Fibroblast of lung (primary cell): ENCODE results near the gene SERPINC1. TPM values are rescaled to one million over a fixed set of nuclear protein-coding genes. Genes with fewer than 3 reads are reported as not detected.

Source experiments
- DNase-seq, 2 donors: peaks; one replicate each; pipeline versions ENCODE4 v3.0.0 to v3.0.0-alpha.2; 2010; ENCODE audit warnings: low read depth in 2 of 2
- H2AFZ ChIP-seq: 2 replicates; pipeline ENCODE4 v1.5.1; 2012; ENCODE audit warnings: low read length, control low read depth, inconsistent platforms
- H3K27ac ChIP-seq: 2 replicates; pipeline ENCODE4 v1.5.1; 2011; ENCODE audit warnings: low read length, control low read depth; ENCODE audit not compliant: insufficient read depth
- H3K27me3 ChIP-seq: 2 replicates; pipeline ENCODE4 v1.5.1; 2011; ENCODE audit warnings: mild to moderate bottlenecking, low read length; ENCODE audit not compliant: control insufficient read depth, insufficient read depth
- H3K36me3 ChIP-seq: 2 replicates; pipeline ENCODE4 v1.5.1; 2011; ENCODE audit warnings: low read length; ENCODE audit not compliant: control insufficient read depth, insufficient read depth
- H3K4me1 ChIP-seq: 2 replicates; pipeline ENCODE4 v1.5.1; 2011; ENCODE audit warnings: low read length; ENCODE audit not compliant: control insufficient read depth, insufficient read depth; ENCODE audit errors: extremely low read depth
- H3K4me2 ChIP-seq: 2 replicates; pipeline ENCODE4 v1.5.1; 2011; ENCODE audit warnings: low read length, control low read depth; ENCODE audit not compliant: insufficient read depth; ENCODE audit errors: extremely low read depth
- H3K4me3 ChIP-seq, 4 experiments: fragments of 200-600 bp in 1 of 4; sonication (generic) in 1 of 4; replicated peaks in 1 of 4; 2 replicates each; pipeline ENCODE4 v1.5.1; 2011 to 2016; ENCODE audit warnings: low read length in 4 of 4, low read depth in 3 of 4, mild to moderate bottlenecking in 3 of 4, control low read depth in 2 of 4, inconsistent platforms in 1 of 4, mixed read lengths in 1 of 4; ENCODE audit not compliant: insufficient read depth in 1 of 4; ENCODE audit errors: control extremely low read depth in 1 of 4
- H3K79me2 ChIP-seq: 2 replicates; pipeline ENCODE4 v1.5.1; 2012; ENCODE audit warnings: mild to moderate bottlenecking, low read length, inconsistent platforms; ENCODE audit not compliant: control insufficient read depth, insufficient read depth
- H3K9ac ChIP-seq: 2 replicates; pipeline ENCODE4 v1.5.1; 2011; ENCODE audit warnings: mild to moderate bottlenecking, low read length, control low read depth; ENCODE audit not compliant: insufficient read depth
- H3K9me3 ChIP-seq: 2 replicates; pipeline ENCODE4 v1.5.1; 2012; ENCODE audit warnings: low read depth, low read length; ENCODE audit not compliant: control insufficient read depth, insufficient read depth
- H4K20me1 ChIP-seq: 2 replicates; pipeline ENCODE4 v1.5.1; 2011; ENCODE audit warnings: low read length; ENCODE audit not compliant: control insufficient read depth, insufficient read depth; ENCODE audit errors: extremely low read depth
- EZH2 ChIP-seq: IDR thresholded peaks from 2 replicates; pipeline ENCODE4 v1.5.1; 2012; ENCODE audit warnings: low read length, control low read depth, mild to moderate bottlenecking; ENCODE audit errors: missing control alignments
- polyA plus RNA-seq, 2 donors: library from polyadenylated mRNA; depleted of rRNA in 1 of 2; stranded (reverse) in 1 of 2; unstranded in 1 of 2; fragments of >200 nt; gene quantifications; 2 replicates each; pipeline ENCODE4 v1.2.1, GENCODE V29; 2011 to 2012; ENCODE audit warnings: missing spikeins in 1 of 2
- total RNA-seq: library from RNA; depleted of rRNA; stranded (reverse); fragments of >200 nt; gene quantifications from 2 replicates; pipeline ENCODE4 v1.2.1, GENCODE V29; 2014
- TF ChIP-seq, protein P1 (sequence below), 2 donors: IDR thresholded peaks in 1 of 2; conservative IDR thresholded peaks in 1 of 2; 1 replicate in 1 of 2; 2 replicates in 1 of 2; pipeline ENCODE4 v1.5.1; 2011 to 2012; ENCODE audit warnings: low read length in 2 of 2, control low read depth in 1 of 2, inconsistent platforms in 1 of 2, low read depth in 1 of 2, mild to moderate bottlenecking in 1 of 2

SERPINC1 gene
- total and polyA plus RNA-seq, 2 donors (not counting 1 experiment from before 2014, with no cell fraction given) = not detected

DNA sequence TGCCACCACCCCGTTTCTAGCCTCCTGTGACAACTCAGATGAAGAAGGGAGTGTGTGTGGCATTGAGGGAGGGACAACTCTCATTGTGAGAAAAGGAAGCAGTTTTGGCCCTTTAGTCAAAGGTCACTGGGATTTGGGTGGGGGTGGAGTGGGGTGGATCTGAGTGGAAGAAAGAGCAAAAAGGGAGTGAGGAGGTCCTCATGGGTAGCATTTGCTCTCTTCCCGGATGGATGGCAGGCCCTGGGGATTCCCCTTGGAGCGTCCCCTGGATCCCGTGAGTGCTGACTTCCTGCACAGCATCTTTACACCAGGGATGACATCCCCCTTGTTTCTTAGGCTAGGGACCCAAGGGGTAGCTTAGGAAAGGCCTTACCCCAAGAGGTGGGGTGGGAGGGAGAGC lies 460 bp downstream of the SERPINC1 start:
- Histone ChIP-seq H3K27me3 (no peaks in the 10 kb centered on the region), H3K4me3 (no peak overlapping the region), H3K4me1 (no peaks in the 10 kb centered on the region), H3K4me2 (no peak overlapping the region), H3K9me3 (no peaks in the 10 kb centered on the region), H2AFZ (no peak overlapping the region), H3K9ac (no peak overlapping the region), H3K79me2 (no peaks in the 10 kb centered on the region), H4K20me1 (no peaks in the 10 kb centered on the region), H3K36me3 (no peaks in the 10 kb centered on the region), H3K27ac (no peak overlapping the region)
- TF ChIP-seq, protein P1, sequence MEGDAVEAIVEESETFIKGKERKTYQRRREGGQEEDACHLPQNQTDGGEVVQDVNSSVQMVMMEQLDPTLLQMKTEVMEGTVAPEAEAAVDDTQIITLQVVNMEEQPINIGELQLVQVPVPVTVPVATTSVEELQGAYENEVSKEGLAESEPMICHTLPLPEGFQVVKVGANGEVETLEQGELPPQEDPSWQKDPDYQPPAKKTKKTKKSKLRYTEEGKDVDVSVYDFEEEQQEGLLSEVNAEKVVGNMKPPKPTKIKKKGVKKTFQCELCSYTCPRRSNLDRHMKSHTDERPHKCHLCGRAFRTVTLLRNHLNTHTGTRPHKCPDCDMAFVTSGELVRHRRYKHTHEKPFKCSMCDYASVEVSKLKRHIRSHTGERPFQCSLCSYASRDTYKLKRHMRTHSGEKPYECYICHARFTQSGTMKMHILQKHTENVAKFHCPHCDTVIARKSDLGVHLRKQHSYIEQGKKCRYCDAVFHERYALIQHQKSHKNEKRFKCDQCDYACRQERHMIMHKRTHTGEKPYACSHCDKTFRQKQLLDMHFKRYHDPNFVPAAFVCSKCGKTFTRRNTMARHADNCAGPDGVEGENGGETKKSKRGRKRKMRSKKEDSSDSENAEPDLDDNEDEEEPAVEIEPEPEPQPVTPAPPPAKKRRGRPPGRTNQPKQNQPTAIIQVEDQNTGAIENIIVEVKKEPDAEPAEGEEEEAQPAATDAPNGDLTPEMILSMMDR (conservative IDR thresholded peaks at IDR 0.05 in 1 of 2, IDR thresholded peaks at IDR 0.05 in 1 of 2; ENCODE audit: low read depth in 1 of 2, low read length in 2 of 2) = no peak
- TF ChIP-seq EZH2 = no peak
- no peak for DNase-seq

DNA sequence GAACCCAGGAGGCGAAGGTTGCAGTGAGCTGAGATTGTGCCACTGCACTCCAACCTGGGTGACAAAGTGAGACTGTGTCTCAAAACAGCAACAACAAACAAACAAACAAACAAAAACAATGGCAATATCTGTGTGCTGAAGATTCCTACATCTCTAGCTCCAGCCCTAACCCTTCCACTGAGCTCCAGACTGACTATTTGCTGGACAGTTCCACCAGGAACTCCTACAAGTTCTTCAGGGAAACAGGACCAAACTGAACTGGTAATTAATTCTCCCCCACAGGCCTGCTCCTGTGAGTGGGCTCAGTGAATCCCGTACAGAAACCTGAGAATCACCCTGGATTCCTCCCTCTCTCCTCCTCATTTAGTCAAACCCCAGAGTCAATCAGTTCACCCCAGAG lies 1.5 kb downstream of the SERPINC1 start:
- H3K27me3 ChIP-seq = no peaks in the 10 kb centered on the region
- TF ChIP-seq, protein P1 (conservative IDR thresholded peaks at IDR 0.05 in 1 of 2, IDR thresholded peaks at IDR 0.05 in 1 of 2; ENCODE audit: low read depth in 1 of 2, low read length in 2 of 2) = no peak
- no peak overlapping the region for H3K27ac ChIP-seq

DNA sequence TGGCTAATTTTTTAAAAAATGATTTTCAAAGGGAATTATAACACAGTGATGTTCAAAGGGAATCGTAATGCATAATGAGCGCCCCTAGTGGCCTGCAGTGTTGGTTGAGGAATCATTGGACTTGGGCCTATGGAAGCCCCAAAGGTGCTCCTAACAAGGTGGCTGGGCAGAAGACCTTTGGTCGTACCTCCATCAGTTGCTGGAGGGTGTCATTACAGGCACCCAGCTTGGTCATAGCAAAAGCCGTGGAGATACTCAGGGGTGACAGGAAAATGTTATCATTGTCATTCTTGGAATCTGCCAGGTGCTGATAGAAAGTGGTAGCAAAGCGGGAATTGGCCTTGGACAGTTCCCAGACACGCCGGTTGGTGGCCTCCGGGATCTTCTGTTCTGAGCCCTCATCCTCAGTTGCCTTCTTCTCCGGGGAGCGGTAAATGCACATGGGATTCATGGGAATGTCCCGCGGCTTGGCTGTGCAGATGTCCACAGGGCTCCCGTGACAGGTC lies 2.7 kb downstream of the SERPINC1 start:
- no peak overlapping the region for H3K9ac ChIP-seq
- H3K4me3 ChIP-seq = no peak overlapping the region
- DNase-seq = peak in 1 of 2 donors; percentile 12
- H3K4me2 ChIP-seq = no peak overlapping the region
- TF ChIP-seq, protein P1 (conservative IDR thresholded peaks at IDR 0.05 in 1 of 2, IDR thresholded peaks at IDR 0.05 in 1 of 2; ENCODE audit: low read depth in 1 of 2, low read length in 2 of 2) = peak; percentile 37 to 61
- no peak for TF ChIP-seq EZH2
- H3K36me3 ChIP-seq = no peaks in the 10 kb centered on the region
- H3K4me1 ChIP-seq = no peaks in the 10 kb centered on the region
- no peak overlapping the region for H2AFZ ChIP-seq
- no peaks in the 10 kb centered on the region for H3K79me2 ChIP-seq
- H3K9me3 ChIP-seq = no peaks in the 10 kb centered on the region
- H4K20me1 ChIP-seq = no peaks in the 10 kb centered on the region
- no peak overlapping the region for H3K27ac ChIP-seq
- no peaks in the 10 kb centered on the region for H3K27me3 ChIP-seq

More for the DNA sequence above, 1.5 kb downstream of the SERPINC1 start:
- Histone ChIP-seq H3K4me2 (no peak overlapping the region), H3K9me3 (no peaks in the 10 kb centered on the region), H3K4me1 (no peaks in the 10 kb centered on the region), H3K4me3 (no peak overlapping the region), H3K79me2 (no peaks in the 10 kb centered on the region), H3K36me3 (no peaks in the 10 kb centered on the region), H3K9ac (no peak overlapping the region), H2AFZ (no peak overlapping the region), H4K20me1 (no peaks in the 10 kb centered on the region)
- DNase-seq = no peak
